H1 (cell line): ENCODE data around the gene RNF149. TPM values are rescaled to one million over a fixed set of nuclear protein-coding genes. Genes with fewer than 3 reads are reported as not detected.

Experiments used
- CTCF ChIA-PET: fragments of 300-600 bp; sonication (Branson Sonifier 250); formaldehyde crosslinking; loops from one replicate; lab custom pipeline; 2021; ENCODE audit not compliant: partially characterized antibody; lab: Charles Lee
- POLR2A ChIA-PET: fragments of 300-600 bp; sonication (Branson Sonifier 250); formaldehyde crosslinking; loops from one replicate; lab custom pipeline; 2021; ENCODE audit warnings: inconsistent platforms; ENCODE audit not compliant: partially characterized antibody; lab: Charles Lee
- DNase-seq, 2 experiments: peaks; one replicate each; pipeline versions ENCODE4 v3.0.0 to v3.0.0-alpha.2; 2010 to 2022; ENCODE audit warnings: low spot score in 2 of 2, low read depth in 1 of 2, mixed read lengths in 1 of 2
- FAIRE-seq: peaks from 2 replicates; lab custom pipeline; 2011; peaks lifted over from hg19 to GRCh38; lab: Jason Lieb, UNC
- H2AFZ ChIP-seq: 2 replicates; pipeline ENCODE4 v1.8.1; 2012; ENCODE audit warnings: low read length, inconsistent platforms
- H2AK5ac ChIP-seq: 2 replicates; pipeline ENCODE4 v1.6.1; 2013; ENCODE audit warnings: low read depth, low read length
- H2BK120ac ChIP-seq: replicated peaks from 2 replicates; pipeline ENCODE3; 2013; ENCODE audit warnings: low read depth, low read length, inconsistent platforms
- H2BK12ac ChIP-seq: 2 replicates; pipeline ENCODE4 v1.6.1; 2013; ENCODE audit warnings: low read depth, low read length
- H2BK15ac ChIP-seq: 2 replicates; pipeline ENCODE4 v1.6.1; 2013; ENCODE audit warnings: low read length
- H2BK20ac ChIP-seq: 2 replicates; pipeline ENCODE4 v1.6.1; 2013; ENCODE audit warnings: low read length
- H2BK5ac ChIP-seq: 2 replicates; pipeline ENCODE4 v1.6.1; 2013; ENCODE audit warnings: low read depth, low read length
- H3K14ac ChIP-seq: 2 replicates; pipeline ENCODE4 v1.6.1; 2013; ENCODE audit warnings: inconsistent platforms; ENCODE audit not compliant: insufficient read length
- H3K18ac ChIP-seq: 2 replicates; pipeline ENCODE4 v1.6.1; 2013; ENCODE audit warnings: low read length; ENCODE audit errors: extremely low read depth
- H3K23ac ChIP-seq: 2 replicates; pipeline ENCODE4 v1.6.1; 2013; ENCODE audit warnings: inconsistent platforms; ENCODE audit not compliant: insufficient read length
- H3K23me2 ChIP-seq: 2 replicates; pipeline ENCODE4 v1.6.1; 2013; ENCODE audit warnings: low read depth, low read length
- H3K27ac ChIP-seq: 2 replicates; pipeline ENCODE4 v1.6.1; 2011; ENCODE audit warnings: low read depth, low read length, inconsistent platforms
- H3K27me3 ChIP-seq, 4 experiments: replicated peaks in 1 of 4; 1 replicate in 1 of 4; 2 replicates in 3 of 4; pipeline versions ENCODE4 v1.6.1 to v1.8.1; 2011 to 2013; ENCODE audit warnings: low read length in 3 of 4, mild to moderate bottlenecking in 3 of 4, inconsistent platforms in 2 of 4, mixed read lengths in 2 of 4, moderate library complexity in 1 of 4; ENCODE audit not compliant: control insufficient read depth in 3 of 4, insufficient read depth in 3 of 4; ENCODE audit errors: extremely low read depth in 1 of 4
- H3K36me3 ChIP-seq, 4 experiments: 2 replicates each; pipeline versions ENCODE4 v1.6.1 to v1.8.1; 2011 to 2013; ENCODE audit warnings: mild to moderate bottlenecking in 4 of 4, low read length in 3 of 4, moderate library complexity in 2 of 4, control low read depth in 1 of 4, inconsistent platforms in 1 of 4; ENCODE audit not compliant: insufficient read depth in 4 of 4, control insufficient read depth in 2 of 4
- H3K4ac ChIP-seq: replicated peaks from 2 replicates; pipeline ENCODE3; 2013; ENCODE audit warnings: low read length, low read depth, mixed read lengths, inconsistent platforms; ENCODE audit not compliant: insufficient read length
- H3K4me1 ChIP-seq, 4 experiments: replicated peaks in 1 of 4; 1 replicate in 1 of 4; 2 replicates in 3 of 4; pipeline versions ENCODE4 v1.6.1 to v1.8.1; 2011 to 2013; ENCODE audit warnings: low read length in 3 of 4, inconsistent platforms in 2 of 4, mixed read lengths in 1 of 4; ENCODE audit not compliant: insufficient read depth in 4 of 4, control insufficient read depth in 3 of 4
- H3K4me2 ChIP-seq, 2 experiments: 2 replicates each; pipeline versions ENCODE4 v1.6.1 to v1.8.1; 2011 to 2013; ENCODE audit warnings: low read depth in 2 of 2, low read length in 2 of 2, control low read depth in 1 of 2, inconsistent platforms in 1 of 2, mild to moderate bottlenecking in 1 of 2; ENCODE audit not compliant: insufficient read depth in 1 of 2
- H3K4me3 ChIP-seq, 4 experiments: fragments of 200-600, 300-600 bp in 1 of 4; sonication (generic), shearing (Covaris generic), sonication (Bioruptor Twin) in 1 of 4; 2 replicates each; pipeline versions ENCODE4 v1.5.1 to v1.8.1; 2011 to 2016; ENCODE audit warnings: low read length in 4 of 4, low read depth in 3 of 4, control low read depth in 2 of 4, inconsistent platforms in 2 of 4, mild to moderate bottlenecking in 2 of 4, mixed read lengths in 1 of 4, moderate library complexity in 1 of 4; ENCODE audit not compliant: insufficient read depth in 2 of 4; ENCODE audit errors: extremely low read depth in 1 of 4
- H3K56ac ChIP-seq: replicated peaks from 2 replicates; pipeline ENCODE3; 2013; ENCODE audit warnings: low read depth, mild to moderate bottlenecking, mixed read lengths, low read length, inconsistent platforms; ENCODE audit not compliant: insufficient read length
- H3K79me1 ChIP-seq: 2 replicates; pipeline ENCODE4 v1.6.1; 2013; ENCODE audit warnings: low read depth, low read length, control low read depth
- H3K79me2 ChIP-seq, 2 experiments: 2 replicates each; pipeline versions ENCODE4 v1.6.1 to v1.8.1; 2012 to 2013; ENCODE audit warnings: low read length in 2 of 2, mild to moderate bottlenecking in 2 of 2, inconsistent platforms in 1 of 2; ENCODE audit not compliant: insufficient read depth in 2 of 2, control insufficient read depth in 1 of 2
- H3K9ac ChIP-seq, 4 experiments: replicated peaks in 1 of 4; 1 replicate in 1 of 4; 2 replicates in 3 of 4; pipeline versions ENCODE4 v1.6.1 to v1.8.1; 2011 to 2013; ENCODE audit warnings: low read depth in 3 of 4, low read length in 3 of 4, control low read depth in 2 of 4, mild to moderate bottlenecking in 2 of 4, moderate library complexity in 2 of 4, inconsistent platforms in 1 of 4; ENCODE audit errors: extremely low read depth in 1 of 4
- H3K9me3 ChIP-seq, 2 experiments: 2 replicates each; pipeline versions ENCODE4 v1.6.1 to v1.8.1; 2012 to 2013; ENCODE audit warnings: mild to moderate bottlenecking in 2 of 2, moderate library complexity in 2 of 2, control low read depth in 1 of 2, inconsistent platforms in 1 of 2, low read depth in 1 of 2, low read length in 1 of 2, mixed read lengths in 1 of 2; ENCODE audit not compliant: insufficient read depth in 2 of 2
- H4K20me1 ChIP-seq, 2 experiments: replicated peaks in 1 of 2; 2 replicates each; pipeline versions ENCODE3 to v1.8.1; 2011 to 2013; ENCODE audit warnings: inconsistent platforms in 2 of 2, low read length in 2 of 2, mild to moderate bottlenecking in 1 of 2; ENCODE audit not compliant: insufficient read depth in 2 of 2, control insufficient read depth in 1 of 2
- H4K5ac ChIP-seq: 2 replicates; pipeline ENCODE4 v1.6.1; 2013; ENCODE audit warnings: low read length, low read depth, mixed read lengths, inconsistent platforms; ENCODE audit not compliant: insufficient read length
- H4K8ac ChIP-seq: 2 replicates; pipeline ENCODE4 v1.8.0; 2013; ENCODE audit warnings: mild to moderate bottlenecking, moderate library complexity, low read length, inconsistent platforms; ENCODE audit not compliant: insufficient read depth; ENCODE audit errors: extremely low read depth
- H4K91ac ChIP-seq: replicated peaks from 2 replicates; pipeline ENCODE3; 2013; ENCODE audit warnings: low read length, mixed read lengths, inconsistent platforms; ENCODE audit not compliant: insufficient read length
- CBX8 ChIP-seq: fragments of 300-800, 300-1000 bp; sonication (generic); IDR thresholded peaks from 2 replicates; pipeline ENCODE4 v1.7.1; 2016; ENCODE audit warnings: low read depth, low read length, borderline replicate concordance
- CTBP2 ChIP-seq: IDR thresholded peaks from 2 replicates; pipeline ENCODE4 v1.7.0; 2011; ENCODE audit warnings: borderline replicate concordance, mild to moderate bottlenecking, moderate library complexity, mixed read lengths, low read length; ENCODE audit not compliant: insufficient read depth, insufficient read length
- HDAC2 ChIP-seq, 2 experiments: fragments of 300-600 bp in 1 of 2; sonication (generic) in 1 of 2; IDR thresholded peaks; 2 replicates each; pipeline ENCODE4 v1.6.1; 2011 to 2012; ENCODE audit warnings: low read depth in 2 of 2, low read length in 2 of 2, mild to moderate bottlenecking in 2 of 2, moderate library complexity in 2 of 2, borderline replicate concordance in 1 of 2, inconsistent platforms in 1 of 2
- HDAC6 ChIP-seq: IDR thresholded peaks from one replicate; pipeline ENCODE4 v1.7.1; 2012; ENCODE audit warnings: low read depth, mild to moderate bottlenecking, inconsistent platforms, low read length, moderate library complexity
- MAX ChIP-seq: IDR thresholded peaks from 2 replicates; pipeline ENCODE4 v1.6.1; 2012; ENCODE audit warnings: inconsistent platforms
- NRF1 ChIP-seq: IDR thresholded peaks from 2 replicates; pipeline ENCODE4 v1.6.1; 2011; ENCODE audit warnings: mild to moderate bottlenecking, low read depth, low read length, improper control_type of control experiment
- RAD21 ChIP-seq, 2 experiments: IDR thresholded peaks in 1 of 2; conservative IDR thresholded peaks in 1 of 2; 2 replicates each; pipeline ENCODE4 v1.6.1; 2011; ENCODE audit warnings: low read depth in 2 of 2, low read length in 2 of 2, improper control_type of control experiment in 1 of 2, inconsistent platforms in 1 of 2, mild to moderate bottlenecking in 1 of 2, moderate library complexity in 1 of 2
- RBBP5 ChIP-seq: IDR thresholded peaks from 2 replicates; pipeline ENCODE4 v1.7.1; 2012; ENCODE audit warnings: low read depth, mild to moderate bottlenecking, inconsistent platforms, low read length, moderate library complexity, borderline replicate concordance
- SAP30 ChIP-seq: fragments of 300-600 bp; sonication (generic); IDR thresholded peaks from 2 replicates; pipeline ENCODE4 v1.7.1; 2012; ENCODE audit warnings: low read length, moderate library complexity, mild to moderate bottlenecking, inconsistent platforms; ENCODE audit not compliant: insufficient read depth, insufficient replicate concordance
- SIX5 ChIP-seq: IDR thresholded peaks from 2 replicates; pipeline ENCODE4 v1.6.1; 2011; ENCODE audit warnings: mild to moderate bottlenecking, low read depth, low read length
- TCF12 ChIP-seq: IDR thresholded peaks from 2 replicates; pipeline ENCODE4 v1.6.1; 2011; ENCODE audit warnings: low read depth, mild to moderate bottlenecking, low read length
- YY1 ChIP-seq: IDR thresholded peaks from 2 replicates; pipeline ENCODE4 v1.6.1; 2011; ENCODE audit warnings: low read depth, mild to moderate bottlenecking, low read length
- WGBS, 2 experiments: shearing (Covaris generic) in 1 of 2; methylation state at CpG; one replicate each; pipeline versions ENCODE4 v1.1.6 to v1.1.7; 2013 to 2015; ENCODE audit warnings: low lambda C conversion rate in 2 of 2, mixed read lengths in 2 of 2, inconsistent platforms in 1 of 2, low coverage in 1 of 2, missing lambda C conversion rate in 1 of 2; ENCODE audit not compliant: insufficient replicate concordance in 2 of 2, insufficient coverage in 1 of 2, insufficient read length in 1 of 2; ENCODE audit errors: extremely low coverage in 1 of 2, missing lambda C conversion rate in 1 of 2; 5-methylcytosine and 5-hydroxymethylcytosine counted together
- polyA plus RNA-seq, 7 experiments: library from polyadenylated mRNA; depleted of rRNA in 3 of 7; stranded (reverse) in 5 of 7; unstranded in 2 of 7; fragments of >200 nt in 5 of 7; fragments of 200-250 nt in 2 of 7; gene quantifications; 1 replicate in 5 of 7; 2 replicates in 1 of 7; 4 replicates in 1 of 7; pipeline versions ENCODE4 v1.2.1 to v1.2.3, GENCODE V29; 2011 to 2013; ENCODE audit warnings: missing spikeins in 2 of 7, mixed read lengths in 2 of 7
- total RNA-seq: library from RNA; stranded (reverse); fragmentation: NEBNext Ultra II Directional; extraction: Animal tissue kit (Norgen Biotek cat#: 25700); gene quantifications from 2 replicates; pipeline ENCODE4 v1.2.1, GENCODE V29; 2021

RNF149 gene
- total and polyA plus RNA-seq, 2 of the 8 experiments (the other 6 are each of a cell fraction or from before 2014, with no cell fraction given), result 16.6 to 28.2 TPM

GRCh38 chr2:101305492-101306078 is 2.9 kb downstream of the RNF149 start:
- 85% methylated on average over 7 of the region's 7 CpGs; no CpG with 5 or more reads in 1 of the 2 experiments for WGBS, 2 experiments
- no peak for DNase-seq
- Histone ChIP-seq H2BK12ac (no peak overlapping the region), H3K27ac (no peak overlapping the region), H3K9ac (no peak overlapping the region; a peak in 1 of 7 replicates), H3K4me1 (peaks cover 3 to 14% (median 5%) of the 10 kb centered on the region in 4 experiments), H3K9me3 (no peaks in the 10 kb centered on the region), H3K4me3 (no peak overlapping the region), H3K27me3 (peaks cover 0 to 9% (median 0%) of the 10 kb centered on the region in 4 experiments; a peak in 3 of 7 replicates), H4K20me1 (peaks cover 18 to 21% of the 10 kb centered on the region in 2 experiments), H4K91ac (no peak overlapping the region), H3K23ac (no peak overlapping the region), H3K56ac (no peak overlapping the region), H3K79me2 (peaks cover 0 to 73% of the 10 kb centered on the region in 2 experiments; a peak in 2 of 4 replicates), H3K14ac (no peak overlapping the region), H2AK5ac (no peak overlapping the region), H3K18ac (no peak overlapping the region), H4K8ac (no peak overlapping the region), H3K79me1 (peaks cover 6% of the 10 kb centered on the region), H2BK20ac (no peak overlapping the region), H2BK120ac (no peak overlapping the region), H3K4ac (no peak overlapping the region), H3K4me2 (peak overlapping the region; percentile 12 to 98; a peak in 2 of 4 replicates), H2BK15ac (no peak overlapping the region), H3K23me2 (peaks cover 12% of the 10 kb centered on the region; the same call in 1 of the 2 replicates), H2BK5ac (no peak overlapping the region), H3K36me3 (peaks cover 0 to 5% (median 0%) of the 10 kb centered on the region in 4 experiments; a peak in 1 of 8 replicates), H2AFZ (no peak overlapping the region), H4K5ac (no peak overlapping the region)
- ChIA-PET POLR2A (no interaction called here), CTCF (interaction anchor here (0.6 to 0.7 kb wide), 2 partner anchors 70 to 325 kb away, joined by 3 read pairs; no protein-coding TSS in a partner anchor)
- no peak for FAIRE-seq
- no peak for TF ChIP-seq HDAC2 (IDR thresholded peaks at IDR 0.05; ENCODE audit: borderline replicate concordance in 1 of 2, low read depth in 2 of 2, low read length in 2 of 2)
- TF ChIP-seq CBX8, result no peak
- TF ChIP-seq RAD21 (IDR thresholded peaks at IDR 0.05 in 1 of 2, conservative IDR thresholded peaks at IDR 0.05 in 1 of 2; ENCODE audit: low read depth in 2 of 2, low read length in 2 of 2), result no peak
- no peak for TF ChIP-seq MAX
- TF ChIP-seq RBBP5, result no peak
- no peak for TF ChIP-seq SAP30
- TF ChIP-seq TCF12, result no peak
- TF ChIP-seq SIX5, result no peak
- no peak for TF ChIP-seq CTBP2
- TF ChIP-seq YY1, result no peak
- no peak for TF ChIP-seq NRF1
- no peak for TF ChIP-seq HDAC6
